ENCODE results near the gene SCO2. TPM values are rescaled to one million over a fixed set of nuclear protein-coding genes. Genes with fewer than 3 reads are reported as not detected.

SCO2 gene
- total RNA-seq, 2 donors from 2014 or later: 0.89 to 2.3 TPM

DNA sequence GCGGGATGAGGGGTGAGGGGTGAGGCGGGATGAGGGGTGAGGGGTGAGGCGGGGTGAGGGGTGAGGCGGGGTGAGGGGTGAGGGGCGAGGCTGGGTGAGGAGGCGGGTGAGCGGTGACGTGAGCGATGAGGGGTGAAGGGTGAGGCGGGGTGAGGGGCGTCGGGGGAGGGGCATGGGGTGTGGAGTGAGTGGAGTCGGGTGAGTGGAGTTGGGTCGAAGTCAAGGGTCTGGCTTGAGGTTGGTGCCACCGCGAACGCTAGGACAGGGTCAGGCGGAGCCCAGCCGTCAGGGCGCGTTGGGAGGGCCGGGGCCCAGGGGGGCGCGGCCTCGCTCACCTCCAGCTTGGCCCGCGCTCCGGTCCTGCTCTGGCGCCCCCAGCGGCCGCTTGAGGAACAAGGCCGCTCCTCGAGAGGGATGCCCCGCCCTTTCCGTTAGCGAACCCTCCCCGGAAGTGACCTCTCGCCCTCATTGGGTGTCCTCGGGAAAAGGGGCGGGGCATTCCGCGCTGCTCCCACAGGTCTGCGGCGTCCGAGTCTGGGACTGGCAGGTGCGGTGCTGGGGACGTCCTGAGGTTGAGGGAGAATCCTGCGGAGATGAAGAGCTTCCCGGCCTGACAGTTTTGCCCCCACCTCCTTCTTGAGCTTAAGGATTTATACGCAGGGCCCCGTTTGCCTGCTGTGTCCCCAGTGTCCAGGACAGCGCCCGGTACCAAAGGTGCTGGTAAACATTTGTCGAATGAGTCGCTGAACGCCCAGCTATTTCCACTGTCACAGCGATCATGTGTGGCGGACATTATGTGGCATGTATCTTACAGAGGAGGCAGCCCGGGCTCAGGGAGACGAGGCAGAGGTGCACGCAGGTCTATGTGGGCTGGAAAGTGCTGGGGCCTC lies 37.4 kb upstream of the SCO2 start, which contains the start of gene SYCE3:
Gene SYCE3 (minus strand): TSS at position 397 of the 890 bp plus-strand sequence. CDS start 6,514 bp downstream, outside the sequence.
- no peak within 1 kb of the TSS for H3K27ac ChIP-seq (ENCODE audit: low read depth, low read length)
- no peaks in the 10 kb centered on the region for H3K4me1 ChIP-seq (ENCODE audit: control insufficient read depth, insufficient read depth, low read length)
- Mint-ChIP-seq H3K4me1 (peaks cover 9% of the 10 kb centered on the region), H3K36me3 (ENCODE audit: low read depth) (peaks cover 3% of the 10 kb centered on the region), H3K4me3 (peak within 1 kb of the TSS; percentile 86), H3K9me3 (no peaks in the 10 kb centered on the region), H3K27ac (peak within 1 kb of the TSS; percentile 65), H3K27me3 (ENCODE audit: insufficient read depth) (peaks cover 55% of the 10 kb centered on the region)
- H3K27me3 ChIP-seq (ENCODE audit: control insufficient read depth, insufficient read depth, low read length, poor library complexity, severe bottlenecking): peaks cover 34% of the 10 kb centered on the region
- peaks cover 4% of the 10 kb centered on the region for H3K36me3 ChIP-seq (ENCODE audit: control insufficient read depth, insufficient read depth, low read length)
- H3K9me3 ChIP-seq (ENCODE audit: control insufficient read depth, low read length): no peaks in the 10 kb centered on the region
- peak; percentile 99 for DNase-seq
- H3K4me3 ChIP-seq (ENCODE audit: low read length): peak within 1 kb of the TSS; percentile 93
- 3 to 8% methylated on average over 15 to 56 of the region's 61 CpGs for WGBS, 2 experiments (ENCODE audit: insufficient coverage in 1 of 2, insufficient read length in 1 of 2)
- peak within 1 kb of the TSS; percentile 41 for H3K9ac ChIP-seq (ENCODE audit: extremely low read depth, low read length, poor library complexity, severe bottlenecking)
- TF ChIP-seq, protein P1, sequence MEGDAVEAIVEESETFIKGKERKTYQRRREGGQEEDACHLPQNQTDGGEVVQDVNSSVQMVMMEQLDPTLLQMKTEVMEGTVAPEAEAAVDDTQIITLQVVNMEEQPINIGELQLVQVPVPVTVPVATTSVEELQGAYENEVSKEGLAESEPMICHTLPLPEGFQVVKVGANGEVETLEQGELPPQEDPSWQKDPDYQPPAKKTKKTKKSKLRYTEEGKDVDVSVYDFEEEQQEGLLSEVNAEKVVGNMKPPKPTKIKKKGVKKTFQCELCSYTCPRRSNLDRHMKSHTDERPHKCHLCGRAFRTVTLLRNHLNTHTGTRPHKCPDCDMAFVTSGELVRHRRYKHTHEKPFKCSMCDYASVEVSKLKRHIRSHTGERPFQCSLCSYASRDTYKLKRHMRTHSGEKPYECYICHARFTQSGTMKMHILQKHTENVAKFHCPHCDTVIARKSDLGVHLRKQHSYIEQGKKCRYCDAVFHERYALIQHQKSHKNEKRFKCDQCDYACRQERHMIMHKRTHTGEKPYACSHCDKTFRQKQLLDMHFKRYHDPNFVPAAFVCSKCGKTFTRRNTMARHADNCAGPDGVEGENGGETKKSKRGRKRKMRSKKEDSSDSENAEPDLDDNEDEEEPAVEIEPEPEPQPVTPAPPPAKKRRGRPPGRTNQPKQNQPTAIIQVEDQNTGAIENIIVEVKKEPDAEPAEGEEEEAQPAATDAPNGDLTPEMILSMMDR (conservative IDR thresholded peaks at IDR 0.05): peak; percentile 98

DNA sequence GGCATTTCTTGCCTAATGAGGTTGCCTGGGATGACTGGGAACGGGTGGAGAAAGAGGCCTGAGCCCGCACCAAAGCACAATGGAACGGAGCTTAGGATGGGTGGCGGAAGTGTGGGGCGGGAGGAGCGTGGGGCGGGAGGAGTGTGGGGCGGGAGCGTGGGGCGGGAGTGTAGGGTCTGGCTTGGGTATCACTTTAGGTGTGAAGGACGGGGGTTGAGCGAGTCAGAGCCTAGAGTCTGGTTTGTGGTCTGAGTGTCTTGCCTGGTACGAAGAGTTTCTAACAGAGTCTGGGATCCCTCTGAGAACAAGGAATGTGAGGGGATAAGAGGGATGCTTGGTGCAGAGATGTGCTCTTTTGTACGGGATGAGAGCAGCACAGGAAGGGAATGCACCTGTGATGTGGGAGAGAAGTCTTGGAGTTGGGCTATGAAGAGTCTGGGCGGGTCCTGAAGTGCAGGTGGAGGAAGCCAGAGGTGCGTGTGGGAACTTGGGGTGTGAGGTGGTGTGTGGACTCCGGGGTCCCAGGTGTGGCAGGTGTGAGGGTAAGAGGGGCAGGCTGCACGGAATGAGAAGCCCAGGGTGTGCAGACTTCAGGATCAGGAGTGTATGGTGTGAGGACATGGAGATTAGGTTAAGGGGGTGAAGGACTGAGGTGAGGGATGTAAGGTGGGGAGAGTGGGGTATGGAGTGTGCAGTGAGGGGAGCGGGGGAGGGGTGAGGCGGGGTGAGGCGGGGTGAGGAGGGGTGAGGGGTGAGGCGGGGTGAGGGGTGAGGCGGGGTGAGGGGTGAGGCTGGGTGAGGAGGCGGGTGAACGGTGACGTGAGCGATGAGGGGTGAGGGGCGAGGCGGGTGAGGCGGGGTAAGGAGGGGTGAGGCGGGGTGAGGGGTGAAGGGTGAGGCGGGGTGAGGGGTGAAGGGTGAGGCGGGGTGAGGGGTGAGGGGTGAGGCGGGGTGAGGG lies 36.3 kb upstream of the SCO2 start:
- Mint-ChIP-seq H3K9me3 (no peaks in the 10 kb centered on the region), H3K4me3 (peak overlapping the region; percentile 25), H3K27me3 (ENCODE audit: insufficient read depth) (peaks cover 55% of the 10 kb centered on the region), H3K36me3 (ENCODE audit: low read depth) (no peaks in the 10 kb centered on the region), H3K27ac (peak overlapping the region; percentile 3), H3K4me1 (peaks cover 9% of the 10 kb centered on the region)
- no peaks in the 10 kb centered on the region for H3K36me3 ChIP-seq (ENCODE audit: control insufficient read depth, insufficient read depth, low read length)
- no peak for DNase-seq
- no peak overlapping the region for H3K4me3 ChIP-seq (ENCODE audit: low read length)
- H3K27me3 ChIP-seq (ENCODE audit: control insufficient read depth, insufficient read depth, low read length, poor library complexity, severe bottlenecking): peaks cover 34% of the 10 kb centered on the region
- TF ChIP-seq, protein P1 (conservative IDR thresholded peaks at IDR 0.05): no peak
- 87 to 91% methylated on average over 7 to 18 of the region's 34 CpGs for WGBS, 2 experiments (ENCODE audit: insufficient coverage in 1 of 2, insufficient read length in 1 of 2)
- H3K4me1 ChIP-seq (ENCODE audit: control insufficient read depth, insufficient read depth, low read length): no peaks in the 10 kb centered on the region
- H3K9me3 ChIP-seq (ENCODE audit: control insufficient read depth, low read length): no peaks in the 10 kb centered on the region
- H3K27ac ChIP-seq (ENCODE audit: low read depth, low read length): no peak overlapping the region
- no peak overlapping the region for H3K9ac ChIP-seq (ENCODE audit: extremely low read depth, low read length, poor library complexity, severe bottlenecking)

DNA sequence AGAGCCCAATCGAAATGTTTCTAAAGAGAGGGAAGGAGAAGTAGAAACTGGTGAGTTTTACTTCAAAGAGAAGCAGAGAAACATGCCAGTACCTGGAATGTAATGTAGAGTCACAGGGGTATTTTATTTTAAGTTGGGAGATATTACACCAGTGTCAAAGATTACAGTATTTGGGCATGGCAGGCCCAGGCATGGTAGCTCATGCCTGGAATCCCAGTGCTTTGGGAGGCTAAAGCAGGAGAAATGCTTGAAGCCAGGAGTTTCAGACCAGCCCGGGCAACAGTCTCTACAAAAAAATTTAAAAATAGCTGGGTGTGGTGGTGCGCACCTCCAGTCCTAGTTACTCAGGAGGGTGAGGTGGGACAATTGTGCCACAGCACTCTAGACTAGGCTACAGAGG lies 34.6 kb upstream of the SCO2 start:
- Mint-ChIP-seq H3K4me3 (no peak overlapping the region), H3K36me3 (ENCODE audit: low read depth) (no peaks in the 10 kb centered on the region), H3K27me3 (ENCODE audit: insufficient read depth) (peaks cover 51% of the 10 kb centered on the region), H3K9me3 (no peaks in the 10 kb centered on the region), H3K4me1 (peaks cover 9% of the 10 kb centered on the region), H3K27ac (no peak overlapping the region)
- H3K4me3 ChIP-seq (ENCODE audit: low read length): no peak overlapping the region
- H3K9me3 ChIP-seq (ENCODE audit: control insufficient read depth, low read length): no peaks in the 10 kb centered on the region
- H3K4me1 ChIP-seq (ENCODE audit: control insufficient read depth, insufficient read depth, low read length): no peaks in the 10 kb centered on the region
- DNase-seq: no peak
- peaks cover 34% of the 10 kb centered on the region for H3K27me3 ChIP-seq (ENCODE audit: control insufficient read depth, insufficient read depth, low read length, poor library complexity, severe bottlenecking)
- 84 to 86% methylated on average over 3 of the region's 3 CpGs for WGBS, 2 experiments (ENCODE audit: insufficient coverage in 1 of 2, insufficient read length in 1 of 2)
- TF ChIP-seq, protein P1 (conservative IDR thresholded peaks at IDR 0.05): no peak
- no peak overlapping the region for H3K27ac ChIP-seq (ENCODE audit: low read depth, low read length)
- H3K9ac ChIP-seq (ENCODE audit: extremely low read depth, low read length, poor library complexity, severe bottlenecking): no peak overlapping the region
- H3K36me3 ChIP-seq (ENCODE audit: control insufficient read depth, insufficient read depth, low read length): no peaks in the 10 kb centered on the region
